COR-L47 (cell line): ENCODE measurements around the gene VANGL1.

ENCODE experiments used
- DNase-seq: peaks from one replicate; lab custom pipeline; 2025; lab: John Stamatoyannopoulos, UW

The VANGL1 gene

DNA sequence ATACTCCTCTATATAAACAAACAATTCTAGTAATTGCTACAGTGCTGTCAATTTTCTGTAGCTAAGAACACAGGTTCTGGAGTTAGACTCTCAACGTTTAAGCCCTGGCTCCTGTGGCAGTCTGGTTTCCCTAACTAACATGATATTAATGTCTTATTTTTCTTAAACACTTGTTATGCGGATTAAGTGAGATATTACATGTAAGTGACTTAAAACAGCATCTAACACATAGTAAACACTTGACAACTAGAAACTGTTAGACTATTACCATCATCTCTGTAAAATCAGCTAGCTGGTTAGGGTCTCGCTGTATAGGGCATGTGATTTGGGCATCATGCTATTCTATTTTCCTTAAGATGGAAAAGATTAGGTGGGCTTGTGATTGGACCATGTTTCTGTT is 2.3 kb downstream of the VANGL1 start:
- no peak for DNase-seq

DNA sequence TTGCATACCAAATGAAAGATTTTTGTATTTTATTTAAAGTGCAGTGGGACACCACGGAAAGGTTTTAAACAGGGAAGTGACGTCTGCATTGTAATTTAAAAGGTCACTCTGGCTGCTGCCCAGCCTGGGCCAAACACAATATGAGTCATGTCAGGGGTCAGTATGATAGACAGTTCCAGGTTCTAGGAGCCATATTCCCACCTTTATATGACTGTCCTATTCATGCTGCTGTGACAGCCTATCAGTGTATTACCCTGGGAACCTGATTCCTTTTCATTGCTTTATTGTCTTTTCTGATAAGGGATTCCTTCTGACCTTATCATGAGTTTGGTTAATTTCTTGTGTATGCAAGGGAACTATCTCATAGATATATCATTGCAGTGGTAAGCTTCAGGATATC is 5.3 kb downstream of the VANGL1 start:
- no peak for DNase-seq

DNA sequence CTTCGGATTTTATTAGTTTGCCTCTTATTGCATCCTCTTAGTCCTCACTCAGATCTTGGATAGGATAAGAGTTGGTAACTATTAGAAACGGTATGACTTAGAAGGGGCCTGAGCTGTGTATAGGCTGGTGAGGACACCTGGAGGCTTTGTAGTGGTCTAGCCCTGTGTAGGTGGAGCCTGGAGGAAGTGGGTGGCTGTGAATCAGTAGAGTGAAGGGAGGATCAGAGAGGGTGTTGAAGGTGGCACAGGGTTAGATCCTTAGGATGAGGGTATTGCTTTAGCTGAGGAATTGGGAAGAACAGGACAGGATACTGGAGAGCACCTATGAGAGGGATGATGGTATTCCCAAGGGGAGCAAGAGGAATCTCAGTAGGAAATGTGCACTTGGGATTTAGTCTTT is 5.7 kb downstream of the VANGL1 start:
- no peak for DNase-seq

DNA sequence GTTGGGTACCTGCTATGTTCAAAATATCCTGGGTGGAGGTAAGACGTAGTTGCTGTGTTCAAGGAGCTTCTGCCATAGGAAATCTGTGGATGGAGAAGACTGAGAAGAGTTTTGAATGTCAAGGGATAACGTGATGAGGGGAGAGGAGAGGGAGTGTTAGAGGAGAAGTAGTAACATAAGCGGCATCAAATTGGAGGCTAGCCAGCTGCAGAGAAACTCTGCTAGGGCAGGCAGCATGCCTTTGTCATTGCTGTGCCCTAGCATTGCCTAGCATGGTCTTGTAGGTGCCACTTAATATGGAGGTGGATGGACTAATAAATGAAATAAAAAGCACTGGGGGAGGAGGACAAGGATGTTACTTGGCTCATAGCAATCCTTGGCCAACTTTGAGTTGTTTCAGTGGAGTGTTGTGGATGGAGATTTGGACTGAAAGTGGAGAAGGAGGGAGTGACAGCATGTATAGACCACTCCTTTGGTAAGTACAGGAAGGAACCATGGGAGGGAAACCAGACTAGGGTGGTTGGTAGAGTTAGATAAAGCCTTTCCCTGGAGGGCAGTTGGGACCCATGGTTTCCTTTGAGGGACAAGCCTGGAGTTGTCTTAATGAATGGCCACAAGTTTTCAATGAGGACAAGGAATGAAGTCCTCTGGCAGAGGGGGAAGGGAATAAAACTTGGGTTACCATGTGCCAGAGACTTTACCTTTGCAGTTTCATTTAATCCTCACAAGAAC is 6.3 kb downstream of the VANGL1 start:
- no peak for DNase-seq

DNA sequence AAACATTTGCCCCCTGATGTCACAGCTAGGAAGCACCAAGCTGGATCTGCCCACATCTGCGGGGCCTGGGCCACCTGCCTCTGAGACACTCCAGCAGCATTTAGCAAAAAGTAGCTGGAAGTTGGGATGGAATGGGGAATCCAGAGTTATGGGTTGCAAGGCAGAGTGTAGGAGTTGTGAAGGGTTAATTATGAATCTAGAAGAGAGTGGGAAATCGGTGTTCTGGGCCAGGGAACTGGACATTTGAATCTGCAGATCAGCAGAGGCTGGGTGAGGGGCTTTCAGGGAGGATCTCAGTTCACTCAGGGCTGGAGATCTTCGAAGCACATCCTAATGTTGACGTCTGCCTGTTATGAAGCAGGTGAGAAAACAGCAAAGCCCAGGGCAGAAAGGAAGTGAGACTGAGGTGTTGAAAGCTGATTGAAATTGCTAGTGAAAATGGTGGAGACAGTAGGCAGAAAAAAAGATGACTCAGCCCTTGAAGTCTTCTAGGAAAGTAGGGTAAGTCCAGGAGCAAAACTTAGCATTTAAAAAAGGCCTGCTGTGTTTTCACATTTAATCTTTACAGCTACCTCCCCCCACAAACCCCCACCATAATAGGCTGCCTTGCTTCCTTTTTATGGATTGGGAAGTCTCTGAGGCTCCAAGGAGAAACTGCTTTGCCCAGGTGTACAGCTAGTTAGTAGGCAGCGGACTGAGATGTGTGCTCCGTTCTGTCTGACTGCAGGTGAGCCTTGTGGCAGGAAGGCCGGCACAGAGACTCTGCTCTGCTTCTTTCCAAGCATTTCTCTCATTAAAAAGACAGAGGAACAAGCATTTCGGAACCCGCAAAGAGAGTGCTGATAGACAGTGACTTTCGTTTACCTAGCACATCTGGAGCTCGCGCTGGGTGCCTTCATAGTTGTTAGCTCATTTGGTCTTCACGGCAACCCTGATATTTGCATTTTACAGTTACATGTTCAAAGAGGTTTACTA is 7.2 kb downstream of the VANGL1 start:
- DNase-seq, result no peak

GRCh38 chr1:115649964-115650363 is 8.2 kb downstream of the VANGL1 start:
- DNase-seq, result no peak

GRCh38 chr1:115650961-115651360 is 9.2 kb downstream of the VANGL1 start:
- no peak for DNase-seq

GRCh38 chr1:115651391-115651790 is 9.6 kb downstream of the VANGL1 start:
- no peak for DNase-seq

GRCh38 chr1:115652236-115652788 is 10.5 kb downstream of the VANGL1 start:
- no peak for DNase-seq

DNA sequence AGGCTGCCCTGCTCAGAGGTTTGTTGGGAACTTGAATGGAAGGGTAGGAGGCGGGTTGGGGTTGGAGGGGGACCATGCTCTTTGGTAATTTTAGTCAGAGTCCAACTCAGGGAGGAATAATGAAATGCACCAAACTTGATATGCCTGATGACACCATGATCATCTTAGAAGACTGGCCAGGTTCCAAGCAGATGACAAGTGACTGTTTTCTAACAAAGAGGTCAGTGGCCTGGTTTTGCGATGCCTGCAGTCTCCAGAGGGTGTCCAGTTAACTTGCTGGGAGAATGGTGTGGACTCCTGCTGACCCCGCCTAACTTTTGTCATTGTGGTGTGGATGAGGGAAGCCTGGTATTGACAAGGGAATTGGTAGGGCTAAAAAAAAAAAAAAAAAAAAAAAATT is 12.4 kb downstream of the VANGL1 start:
- no peak for DNase-seq

- DNase-seq, result no peak
Observed at GRCh38 chr1:115654663-115655305, 13.0 kb downstream of the VANGL1 start.

DNA sequence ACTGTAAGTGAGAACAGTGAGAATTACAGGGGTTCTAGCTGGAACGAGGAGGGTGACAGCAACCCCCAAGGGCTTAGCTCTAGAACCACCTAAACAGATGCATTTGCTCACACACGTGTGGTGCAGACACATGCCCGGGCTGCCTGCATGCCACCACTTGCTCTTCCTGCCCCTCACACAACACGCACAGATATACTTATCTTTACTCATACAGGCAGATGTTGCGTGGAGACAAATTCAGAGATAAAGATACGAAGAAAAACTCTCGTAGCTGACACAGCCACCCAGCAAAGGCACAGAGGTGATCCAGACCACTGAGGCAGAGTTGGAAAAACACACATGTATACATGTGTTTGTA is 13.5 kb downstream of the VANGL1 start:
- no peak for DNase-seq

GRCh38 chr1:115655916-115656315 is 14.1 kb downstream of the VANGL1 start:
- no peak for DNase-seq

- DNase-seq, result no peak
Observed at GRCh38 chr1:115656461-115657077, 14.8 kb downstream of the VANGL1 start.

DNA sequence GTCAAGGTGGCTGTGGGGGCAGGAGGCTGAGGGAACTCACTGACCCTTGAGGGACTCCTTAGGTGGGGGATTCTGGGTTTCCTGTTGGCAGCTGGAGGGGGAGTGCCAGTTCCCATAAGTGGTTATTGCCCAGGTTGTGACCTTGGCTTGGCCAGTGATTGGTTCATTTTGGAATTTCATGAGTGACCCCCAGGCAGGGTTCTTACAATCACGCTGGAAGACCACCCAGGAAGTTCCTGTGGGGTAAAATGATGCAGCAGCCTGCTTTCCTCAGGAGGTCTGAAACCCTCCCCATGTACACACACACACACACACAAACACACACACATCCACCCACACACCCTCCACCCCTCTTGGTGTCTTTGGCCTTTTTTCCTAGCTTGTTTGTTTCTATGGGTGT is 16.9 kb downstream of the VANGL1 start:
- DNase-seq, result no peak

DNA sequence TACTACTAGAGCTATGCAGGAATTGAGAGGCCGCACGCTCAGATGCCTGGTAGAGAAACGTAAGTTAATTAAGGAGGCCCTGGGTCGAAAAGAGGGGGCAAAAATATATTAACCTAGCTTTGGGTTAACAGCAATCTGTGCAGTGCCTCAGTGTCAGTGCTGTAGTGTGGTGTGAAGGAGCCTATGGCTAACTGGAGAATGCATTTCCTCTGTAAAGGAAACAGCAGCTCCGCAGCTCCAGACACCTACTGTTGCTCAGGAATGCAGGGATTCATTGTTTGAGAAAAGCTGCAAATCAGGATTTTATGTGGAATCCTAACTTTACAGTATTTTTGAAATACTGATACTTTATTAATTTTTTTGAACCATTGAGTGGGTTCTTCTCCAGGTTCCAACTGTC is 18.4 kb downstream of the VANGL1 start:
- DNase-seq, result no peak

DNA sequence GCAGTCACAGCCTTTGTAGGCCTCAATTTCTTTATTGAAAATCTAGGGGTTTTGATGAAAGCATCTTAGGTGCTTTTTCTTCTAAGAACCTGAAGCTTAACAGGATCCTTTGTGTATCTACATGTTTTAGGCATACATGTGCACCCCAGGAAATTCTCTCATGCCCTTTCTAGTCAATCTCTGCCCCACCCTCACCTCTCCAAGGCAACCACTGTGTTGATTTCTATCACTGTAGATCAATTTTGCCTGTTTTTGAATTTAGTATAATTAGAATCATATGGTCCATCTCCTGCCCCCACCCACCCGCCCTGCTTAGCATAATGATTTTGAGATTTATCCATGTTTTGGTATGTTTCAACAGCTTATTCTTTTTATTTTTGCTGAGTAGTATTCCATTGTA is 19.4 kb downstream of the VANGL1 start:
- DNase-seq, result no peak

DNA sequence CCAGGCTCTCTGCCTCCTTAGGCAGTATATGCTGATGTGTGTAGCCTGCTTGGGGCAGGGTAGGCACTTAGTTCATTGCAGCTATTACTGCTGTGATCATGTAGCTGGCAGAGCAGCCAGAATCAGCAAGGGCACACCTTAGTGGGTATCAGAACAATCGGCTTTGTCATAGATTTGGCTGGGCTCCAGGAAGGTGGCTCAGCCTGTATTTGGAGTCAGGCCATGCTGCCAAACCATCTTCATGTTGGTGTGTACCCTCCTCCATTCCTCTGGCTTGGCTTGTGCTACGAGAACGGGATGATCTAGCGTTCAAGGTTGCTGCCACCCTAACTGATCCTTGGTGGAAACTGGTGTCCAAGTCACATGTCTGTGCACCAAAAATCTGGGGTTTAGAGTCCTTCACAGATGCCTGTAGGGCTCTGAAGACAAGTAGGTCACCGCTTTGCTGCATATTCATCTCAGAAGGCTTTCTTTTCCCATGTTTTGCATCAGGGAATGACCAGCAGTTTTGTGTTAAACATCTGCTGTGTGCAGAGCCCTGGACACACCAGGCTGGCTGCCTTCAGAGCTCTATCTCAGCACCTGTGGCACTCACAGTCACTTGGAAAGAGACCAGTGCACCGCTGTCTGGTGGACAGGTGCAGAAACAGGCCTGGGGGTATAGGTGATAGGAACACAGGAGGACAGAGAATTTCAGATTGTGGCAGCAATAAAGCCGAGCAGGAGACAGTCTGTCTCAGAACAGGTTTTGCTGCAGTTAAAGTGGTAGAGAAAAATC is 23.7 kb downstream of the VANGL1 start:
- DNase-seq, result peak; percentile 94

DNA sequence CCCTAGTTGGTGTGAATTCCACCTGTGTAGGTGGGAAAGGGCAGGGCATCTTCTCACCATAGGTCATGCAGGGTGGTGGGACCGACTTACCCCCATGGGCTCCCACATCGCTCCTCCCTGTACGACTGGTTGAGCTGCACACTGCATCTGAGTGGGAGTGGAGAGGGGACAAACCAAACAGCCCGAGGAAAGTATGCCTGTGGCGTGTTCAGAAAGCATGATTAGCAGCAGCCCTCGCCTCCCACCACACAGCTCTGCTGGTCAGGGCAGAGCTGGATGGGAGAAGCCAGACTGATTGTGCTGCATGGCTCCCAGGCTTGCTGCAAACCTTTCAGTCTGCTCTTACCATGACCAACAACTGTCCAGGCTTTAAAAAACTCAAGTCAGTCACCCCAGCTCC is 24.4 kb downstream of the VANGL1 start:
- no peak for DNase-seq

- DNase-seq, result no peak
Observed at GRCh38 chr1:115666702-115667101, 24.9 kb downstream of the VANGL1 start.

- DNase-seq, result no peak
Observed at GRCh38 chr1:115668579-115668978, 26.8 kb downstream of the VANGL1 start.
